ENCODE measurements around the gene YPEL2. TPM values are rescaled to one million over a fixed set of nuclear protein-coding genes. Genes with fewer than 3 reads are reported as not detected.

Gene YPEL2
- total RNA-seq, 1 experiment from 2014 or later: 0.98 TPM

GRCh38 chr17:59327981-59328290 is 3.5 kb upstream of the YPEL2 start:
- Histone ChIP-seq H2BK12ac (ENCODE audit: insufficient read length, low read depth, low read length) (no peak overlapping the region), H3K9me3 (ENCODE audit: control insufficient read depth, low read depth, low read length) (no peaks in the 10 kb centered on the region), H4K8ac (replicated peaks; ENCODE audit: insufficient read length, low read depth, low read length) (no peak overlapping the region), H3K14ac (ENCODE audit: insufficient read depth, low read length) (no peak overlapping the region), H3K27ac (ENCODE audit: insufficient read length, low read depth, low read length) (no peak overlapping the region), H3K4ac (ENCODE audit: low read depth, low read length) (no peak overlapping the region), H3K9ac (ENCODE audit: extremely low read depth, insufficient read length, low read length) (no peak overlapping the region), H2AK5ac (ENCODE audit: insufficient read length, low read length) (no peak overlapping the region), H2BK20ac (ENCODE audit: low read depth, low read length, poor library complexity, severe bottlenecking) (no peak overlapping the region), H4K5ac (ENCODE audit: insufficient read length, low read depth, low read length) (no peak overlapping the region), H3K23ac (ENCODE audit: insufficient read length, low read depth, low read length) (no peak overlapping the region), H2BK15ac (ENCODE audit: low read depth, low read length) (no peak overlapping the region), H3K4me1 (ENCODE audit: insufficient read depth, low read length) (peaks cover 3% of the 10 kb centered on the region; the same call in 1 of the 2 replicates), H3K18ac (ENCODE audit: insufficient read length, low read depth, low read length) (no peak overlapping the region), H4K20me1 (ENCODE audit: control insufficient read depth, insufficient read depth, insufficient read length) (no peaks in the 10 kb centered on the region), H2BK5ac (ENCODE audit: insufficient read length, low read length) (no peak overlapping the region), H2BK120ac (ENCODE audit: low read depth, low read length, poor library complexity, severe bottlenecking) (no peak overlapping the region), H3K79me2 (ENCODE audit: insufficient read depth, low read length) (no peaks in the 10 kb centered on the region), H3T11ph (ENCODE audit: low read length) (no peak overlapping the region), H2AFZ (ENCODE audit: low read length) (no peak overlapping the region), H3K4me2 (ENCODE audit: insufficient read depth, insufficient read length, low read length) (no peak overlapping the region), H4K91ac (ENCODE audit: insufficient read length, low read depth, low read length) (no peak overlapping the region), H3K56ac (ENCODE audit: insufficient read length, low read depth, low read length) (no peak overlapping the region), H3K79me1 (ENCODE audit: insufficient read depth, low read depth, low read length, poor library complexity, severe bottlenecking) (no peaks in the 10 kb centered on the region), H3K27me3 (ENCODE audit: insufficient read depth, low read length) (peaks cover 4% of the 10 kb centered on the region; the same call in 1 of the 2 replicates), H3K23me2 (ENCODE audit: insufficient read length, low read depth, low read length, poor library complexity, severe bottlenecking) (peaks cover 6% of the 10 kb centered on the region)
- Mint-ChIP-seq H3K9me3 (no peaks in the 10 kb centered on the region), H3K27ac (no peak overlapping the region; a peak in 1 of 7 replicates), H3K4me3 (no peak overlapping the region), H3K4me1 (peaks cover 32 to 35% of the 10 kb centered on the region in 2 experiments), H3K27me3 (ENCODE audit: low read depth) (peaks cover 6% of the 10 kb centered on the region), H3K36me3 (ENCODE audit: insufficient read depth in 1 of 3, low read depth in 3 of 3) (no peaks in the 10 kb centered on the region; a peak in 1 of 7 replicates)
- TF ChIP-seq CTCF (conservative IDR thresholded peaks at IDR 0.05): no peak
- DNase-seq: no peak
